ENCODE measurements around the gene MNAT1.
A peak's percentile ranks its signal among the peaks of the same experiment; 100 is the strongest.

MNAT1 gene

DNA sequence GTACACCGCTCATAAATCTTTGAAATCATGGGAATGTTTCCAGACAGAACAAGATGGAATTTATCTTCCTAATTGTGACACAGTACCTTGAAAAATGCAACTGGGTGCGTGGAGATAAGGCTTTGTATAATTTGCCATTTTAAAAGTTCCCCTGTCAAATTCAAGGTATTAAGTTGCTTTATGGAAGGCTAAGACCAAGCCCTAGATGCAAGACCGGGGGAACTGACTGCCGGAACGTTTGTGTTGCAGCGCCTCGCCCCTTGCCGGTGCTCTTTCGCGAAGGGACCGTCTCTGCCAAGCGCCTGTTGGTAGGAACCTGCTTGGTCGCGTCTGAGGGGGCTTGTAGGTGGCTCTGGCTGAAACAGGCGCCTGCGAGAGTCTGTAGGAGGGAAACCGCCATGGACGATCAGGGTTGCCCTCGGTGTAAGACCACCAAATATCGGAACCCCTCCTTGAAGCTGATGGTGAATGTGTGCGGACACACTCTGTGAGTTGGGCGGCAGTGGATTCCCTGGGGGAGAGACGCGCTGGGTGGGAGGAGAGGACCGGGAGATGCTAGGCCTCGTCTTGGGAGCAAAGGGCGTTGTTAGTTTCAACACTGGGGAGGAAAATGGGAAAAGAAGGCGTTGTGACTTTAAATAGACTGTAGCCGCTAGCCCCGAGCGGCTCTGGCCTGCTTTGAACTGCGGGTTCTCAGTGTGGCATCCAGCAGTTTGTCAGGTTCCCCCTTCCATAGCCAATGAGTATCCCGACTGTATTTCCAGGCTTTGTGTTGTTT is at the start of gene MNAT1:
Gene MNAT1, plus strand, starts transcription at position 297 of the 778 bp plus-strand sequence. Its CDS starts 102 bp downstream, at position 399.
- peaks cover 28% of the 10 kb centered on the region for H3K4me1 Mint-ChIP-seq
- ATAC-seq (replicated peaks; ENCODE audit: extremely low read depth, poor library complexity, severe bottlenecking) (peak; percentile 87), DNase-seq (ENCODE audit: low spot score in 2 of 2) (peak; percentile 63 to 68)
- H3K9me3 Mint-ChIP-seq = no peaks in the 10 kb centered on the region
- H3K27me3 Mint-ChIP-seq = peaks cover 17% of the 10 kb centered on the region
- H3K27ac Mint-ChIP-seq (ENCODE audit: low read depth) = peak within 1 kb of the TSS; percentile 98
- H3K4me3 Mint-ChIP-seq = peak within 1 kb of the TSS; percentile 100
- H3K36me3 Mint-ChIP-seq (ENCODE audit: insufficient read depth) = peaks cover 4% of the 10 kb centered on the region

DNA sequence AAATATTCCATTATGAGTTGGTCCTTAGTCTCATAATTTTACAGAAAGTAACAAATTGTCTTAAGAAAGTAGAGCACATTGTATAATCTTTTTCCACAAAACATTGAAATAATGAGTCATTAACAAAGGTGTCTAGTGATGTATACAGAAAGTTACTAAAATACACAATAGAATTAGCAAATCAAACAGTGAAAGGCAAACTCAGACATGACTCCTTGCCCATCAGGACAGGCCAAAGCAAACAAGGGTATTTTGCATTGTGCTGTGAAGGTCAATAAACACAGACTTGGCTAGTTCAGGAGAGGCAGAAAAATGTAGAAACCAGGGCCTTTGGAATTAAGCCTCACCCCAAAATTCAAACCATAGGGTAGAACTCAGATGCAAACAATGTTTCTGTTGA is 47.7 kb upstream of the MNAT1 start:
- H3K27ac Mint-ChIP-seq (ENCODE audit: low read depth) = no peak overlapping the region
- no peaks in the 10 kb centered on the region for H3K4me1 Mint-ChIP-seq
- ATAC-seq (replicated peaks; ENCODE audit: extremely low read depth, poor library complexity, severe bottlenecking) = no peak
- no peaks in the 10 kb centered on the region for H3K36me3 Mint-ChIP-seq (ENCODE audit: insufficient read depth)
- peaks cover 22% of the 10 kb centered on the region for H3K27me3 Mint-ChIP-seq
- H3K4me3 Mint-ChIP-seq = no peak overlapping the region
- no peaks in the 10 kb centered on the region for H3K9me3 Mint-ChIP-seq
- DNase-seq (ENCODE audit: low spot score in 2 of 2) = no peak

DNA sequence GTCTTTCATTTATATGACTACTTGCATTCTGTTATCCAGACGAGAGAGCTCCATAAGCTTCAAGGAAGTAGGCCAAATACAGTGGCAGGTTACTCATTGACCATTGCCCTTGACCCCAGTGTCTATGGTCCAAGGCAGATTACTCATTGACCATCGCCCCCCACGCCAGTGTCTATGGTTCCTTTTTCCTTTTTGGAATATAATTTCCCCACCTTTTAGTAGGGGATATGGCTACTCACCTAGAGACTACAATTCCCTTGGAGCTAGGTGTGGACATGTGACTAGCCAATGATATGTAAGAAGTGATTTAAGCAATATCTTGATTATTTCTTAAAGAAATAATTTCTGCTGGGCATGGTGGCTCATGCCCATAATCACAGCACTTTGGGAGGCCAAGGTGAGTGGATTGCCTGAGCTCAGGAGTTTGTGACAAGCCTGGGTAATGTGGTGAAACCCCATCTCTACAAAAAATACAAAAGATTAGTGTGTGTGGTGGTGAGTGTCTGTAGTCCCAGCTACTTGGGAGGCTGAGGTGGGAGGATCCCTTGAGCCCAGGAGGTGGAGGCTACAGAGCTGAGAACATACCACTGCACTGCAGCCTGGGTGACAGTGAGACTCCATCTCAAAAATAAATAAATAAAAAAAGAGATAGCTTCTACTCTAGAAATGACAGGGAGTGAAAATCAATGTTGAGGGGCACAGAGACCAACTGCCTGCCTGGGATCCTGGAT is 43.0 kb upstream of the MNAT1 start:
- no peak for ATAC-seq (replicated peaks; ENCODE audit: extremely low read depth, poor library complexity, severe bottlenecking)
- Mint-ChIP-seq H3K27ac (ENCODE audit: low read depth) (no peak overlapping the region), H3K9me3 (no peaks in the 10 kb centered on the region), H3K27me3 (peaks cover 39% of the 10 kb centered on the region), H3K36me3 (ENCODE audit: insufficient read depth) (no peaks in the 10 kb centered on the region), H3K4me1 (no peaks in the 10 kb centered on the region), H3K4me3 (no peak overlapping the region)
- no peak for DNase-seq (ENCODE audit: low spot score in 2 of 2)

DNA sequence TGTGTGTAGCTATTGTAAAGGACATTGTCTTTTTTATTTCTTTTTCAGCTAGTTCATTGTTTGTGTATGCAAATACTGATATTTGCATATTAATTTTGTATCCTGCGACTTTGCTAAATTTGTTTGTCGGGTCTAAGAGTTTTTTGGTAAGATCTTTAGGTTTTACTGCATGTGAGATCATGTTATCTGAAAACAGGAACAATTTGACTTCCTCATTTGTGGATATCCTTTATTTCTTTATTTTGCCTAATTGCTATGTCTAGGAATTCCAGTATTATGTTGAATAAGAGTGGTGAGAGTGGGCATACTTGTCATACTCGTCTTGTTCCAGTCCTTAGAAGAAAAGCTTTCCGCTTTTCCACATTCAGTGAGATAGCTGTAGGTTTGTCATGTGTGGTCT is 39.2 kb upstream of the MNAT1 start:
- Mint-ChIP-seq H3K4me1 (no peaks in the 10 kb centered on the region), H3K4me3 (no peak overlapping the region), H3K36me3 (ENCODE audit: insufficient read depth) (no peaks in the 10 kb centered on the region), H3K9me3 (peaks cover 3% of the 10 kb centered on the region), H3K27me3 (peaks cover 62% of the 10 kb centered on the region), H3K27ac (ENCODE audit: low read depth) (no peak overlapping the region)
- DNase-seq (ENCODE audit: low spot score in 2 of 2) = no peak
- ATAC-seq (replicated peaks; ENCODE audit: extremely low read depth, poor library complexity, severe bottlenecking) = no peak

DNA sequence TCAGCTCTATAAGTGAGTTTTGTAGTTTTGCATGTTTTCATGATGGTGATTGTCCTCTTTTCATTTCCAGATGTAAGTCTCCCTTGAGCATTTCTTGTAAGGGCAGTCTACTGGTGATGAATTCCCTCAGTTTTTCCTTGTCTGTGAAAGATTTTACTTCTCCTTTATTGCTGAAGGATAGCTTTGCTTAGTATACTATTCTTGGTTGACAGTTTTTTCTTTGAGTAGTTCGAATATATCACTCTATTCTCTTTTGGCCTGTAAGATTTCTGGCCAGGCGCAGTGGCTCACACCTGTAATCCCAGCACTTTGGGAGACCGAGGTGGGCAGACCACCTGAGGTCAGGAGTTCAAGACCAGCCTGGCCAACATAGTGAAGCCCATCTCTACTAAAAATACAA is 34.0 kb upstream of the MNAT1 start:
- DNase-seq (ENCODE audit: low spot score in 2 of 2) = no peak
- peaks cover 76% of the 10 kb centered on the region for H3K27me3 Mint-ChIP-seq
- no peaks in the 10 kb centered on the region for H3K36me3 Mint-ChIP-seq (ENCODE audit: insufficient read depth)
- H3K4me1 Mint-ChIP-seq = no peaks in the 10 kb centered on the region
- H3K4me3 Mint-ChIP-seq = no peak overlapping the region
- ATAC-seq (replicated peaks; ENCODE audit: extremely low read depth, poor library complexity, severe bottlenecking) = no peak
- H3K9me3 Mint-ChIP-seq = peaks cover 17% of the 10 kb centered on the region
- H3K27ac Mint-ChIP-seq (ENCODE audit: low read depth) = no peak overlapping the region

DNA sequence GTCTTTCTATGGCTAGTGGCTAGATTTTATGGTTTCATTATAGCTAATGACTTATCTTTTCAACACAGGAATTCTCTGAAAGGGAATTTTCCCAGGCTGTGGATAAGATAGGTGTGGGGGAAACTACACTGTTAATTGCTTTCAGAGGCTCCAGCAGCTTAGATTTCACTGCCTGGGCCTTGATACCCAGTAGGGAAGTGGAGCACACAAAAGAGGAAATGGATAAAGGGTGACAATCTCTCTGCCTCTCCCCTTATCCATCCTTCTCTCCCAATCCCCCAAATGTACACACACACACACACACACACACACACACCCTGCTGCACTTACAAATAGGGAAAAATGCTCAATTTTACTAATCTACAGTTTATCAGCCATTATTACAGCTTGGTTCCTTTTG is 29.5 kb upstream of the MNAT1 start:
- Mint-ChIP-seq H3K4me1 (no peaks in the 10 kb centered on the region), H3K27me3 (peaks cover 54% of the 10 kb centered on the region), H3K4me3 (no peak overlapping the region), H3K9me3 (peaks cover 17% of the 10 kb centered on the region), H3K36me3 (ENCODE audit: insufficient read depth) (no peaks in the 10 kb centered on the region), H3K27ac (ENCODE audit: low read depth) (no peak overlapping the region)
- DNase-seq (ENCODE audit: low spot score in 2 of 2) (no peak), ATAC-seq (replicated peaks; ENCODE audit: extremely low read depth, poor library complexity, severe bottlenecking) (no peak)

DNA sequence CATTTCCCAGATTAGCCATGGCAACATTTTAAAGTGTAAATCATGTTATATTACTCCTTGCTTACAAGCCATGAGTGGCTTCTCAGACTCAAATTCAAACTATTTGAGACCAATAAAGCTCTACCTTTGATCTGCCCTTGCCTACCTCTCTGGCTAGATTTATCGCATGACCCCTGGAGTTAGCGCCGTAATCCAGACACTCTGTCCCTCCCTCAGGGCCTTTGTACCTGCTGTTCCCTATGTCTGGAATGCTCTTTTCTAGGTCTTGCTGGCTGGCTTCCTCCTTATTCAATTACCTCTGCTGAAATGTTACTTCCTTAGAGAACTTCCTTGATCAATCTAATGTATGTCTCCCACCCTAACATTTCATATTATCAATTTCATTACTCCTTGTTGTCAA is 26.7 kb upstream of the MNAT1 start:
- Mint-ChIP-seq H3K36me3 (ENCODE audit: insufficient read depth) (no peaks in the 10 kb centered on the region), H3K27ac (ENCODE audit: low read depth) (no peak overlapping the region)

DNA sequence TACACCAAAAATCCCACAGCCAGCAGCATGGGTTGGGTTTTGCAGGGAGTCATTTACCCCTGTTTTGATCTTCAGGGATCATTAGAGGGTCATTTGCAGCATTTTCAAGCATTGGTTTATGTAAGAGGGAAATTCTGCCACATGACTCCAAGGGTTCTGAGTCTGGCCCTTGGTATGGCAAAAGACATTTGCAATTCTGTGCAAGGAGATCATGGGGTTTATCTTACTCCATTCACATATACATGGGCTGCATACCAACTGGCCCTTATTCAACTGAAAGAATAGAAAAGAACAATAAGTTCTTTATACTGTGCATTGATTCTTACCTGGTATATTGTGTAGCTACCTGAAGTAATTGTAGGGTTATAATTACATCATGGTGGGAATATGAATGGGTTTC is 24.1 kb upstream of the MNAT1 start:
- Mint-ChIP-seq H3K9me3 (no peaks in the 10 kb centered on the region), H3K27ac (ENCODE audit: low read depth) (no peak overlapping the region), H3K27me3 (peaks cover 21% of the 10 kb centered on the region), H3K4me3 (no peak overlapping the region), H3K4me1 (no peaks in the 10 kb centered on the region), H3K36me3 (ENCODE audit: insufficient read depth) (no peaks in the 10 kb centered on the region)
- DNase-seq (ENCODE audit: low spot score in 2 of 2) (no peak), ATAC-seq (replicated peaks; ENCODE audit: extremely low read depth, poor library complexity, severe bottlenecking) (no peak)

More for the DNA sequence above, 26.7 kb upstream of the MNAT1 start:
- H3K4me1 Mint-ChIP-seq = no peaks in the 10 kb centered on the region
- peaks cover 34% of the 10 kb centered on the region for H3K27me3 Mint-ChIP-seq
- H3K9me3 Mint-ChIP-seq = no peaks in the 10 kb centered on the region
- no peak overlapping the region for H3K4me3 Mint-ChIP-seq
- no peak for DNase-seq (ENCODE audit: low spot score in 2 of 2)
- no peak for ATAC-seq (replicated peaks; ENCODE audit: extremely low read depth, poor library complexity, severe bottlenecking)

DNA sequence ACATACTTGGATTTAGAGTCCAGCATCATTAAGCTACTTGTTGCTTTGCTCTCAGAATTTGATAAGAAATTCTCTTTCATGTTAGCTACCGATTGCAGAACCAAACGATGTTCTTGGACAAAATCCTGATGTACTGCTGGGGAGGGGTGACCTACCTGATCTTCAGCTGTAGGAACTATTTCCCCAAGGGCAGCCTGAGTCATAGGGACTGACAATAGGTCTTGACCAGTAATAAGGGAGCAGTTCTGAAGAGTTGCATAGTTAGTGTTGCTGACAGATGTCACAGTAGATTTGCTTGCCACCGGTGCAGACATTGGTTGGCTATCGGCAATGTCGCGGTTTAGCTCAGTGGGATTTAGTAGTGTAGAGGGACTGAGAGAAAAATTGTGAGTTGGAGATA is 21.0 kb upstream of the MNAT1 start:
- no peaks in the 10 kb centered on the region for H3K4me1 Mint-ChIP-seq
- DNase-seq (ENCODE audit: low spot score in 2 of 2) (no peak), ATAC-seq (replicated peaks; ENCODE audit: extremely low read depth, poor library complexity, severe bottlenecking) (no peak)
- peaks cover 7% of the 10 kb centered on the region for H3K27me3 Mint-ChIP-seq
- H3K4me3 Mint-ChIP-seq = no peak overlapping the region
- no peaks in the 10 kb centered on the region for H3K9me3 Mint-ChIP-seq
- H3K27ac Mint-ChIP-seq (ENCODE audit: low read depth) = no peak overlapping the region
- H3K36me3 Mint-ChIP-seq (ENCODE audit: insufficient read depth) = peaks cover 1% of the 10 kb centered on the region

DNA sequence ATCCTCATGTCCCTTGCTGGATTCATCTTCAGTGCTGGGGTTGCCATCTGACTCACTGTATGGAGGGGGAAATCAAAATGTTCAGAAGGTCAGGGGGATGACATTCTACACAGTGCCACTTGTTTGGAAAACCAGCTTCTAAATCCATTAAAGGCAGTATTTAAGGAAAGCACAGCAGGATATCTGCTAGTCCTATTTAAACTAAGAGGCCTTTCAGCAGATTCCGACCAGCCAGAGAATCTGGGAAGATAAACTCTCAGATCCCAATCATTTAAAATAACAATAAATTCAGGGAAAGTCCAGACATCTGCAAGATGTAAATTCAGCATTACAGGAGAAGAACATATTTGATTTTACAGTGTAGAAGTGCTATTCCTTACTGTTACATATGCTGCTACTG is 14.2 kb upstream of the MNAT1 start:
- ATAC-seq (replicated peaks; ENCODE audit: extremely low read depth, poor library complexity, severe bottlenecking) (no peak), DNase-seq (ENCODE audit: low spot score in 2 of 2) (no peak)
- peaks cover 75% of the 10 kb centered on the region for H3K27me3 Mint-ChIP-seq
- no peak overlapping the region for H3K27ac Mint-ChIP-seq (ENCODE audit: low read depth)
- H3K4me3 Mint-ChIP-seq = peak overlapping the region; percentile 82
- peaks cover 16% of the 10 kb centered on the region for H3K4me1 Mint-ChIP-seq
- peaks cover 10% of the 10 kb centered on the region for H3K36me3 Mint-ChIP-seq (ENCODE audit: insufficient read depth)
- H3K9me3 Mint-ChIP-seq = no peaks in the 10 kb centered on the region

DNA sequence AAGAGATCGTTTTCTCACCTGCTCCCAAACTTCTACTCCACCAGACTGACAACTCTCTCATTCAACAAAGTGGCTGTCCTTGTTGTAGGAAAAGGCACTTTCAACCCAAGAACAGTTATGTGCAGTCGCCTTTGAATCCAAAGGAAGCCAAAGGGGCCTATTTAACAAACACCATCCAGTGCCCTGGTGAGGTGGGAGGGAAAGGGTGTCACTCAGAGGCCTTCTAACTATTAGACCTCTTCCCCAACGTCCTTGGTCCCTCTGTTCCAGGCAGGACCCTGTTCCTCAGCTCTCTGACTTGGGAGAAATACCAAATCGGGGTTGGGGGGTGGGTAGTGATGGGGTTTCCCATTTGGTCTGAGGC is 13.6 kb upstream of the MNAT1 start:
- H3K36me3 Mint-ChIP-seq (ENCODE audit: insufficient read depth) = peaks cover 10% of the 10 kb centered on the region
- H3K4me1 Mint-ChIP-seq = peaks cover 16% of the 10 kb centered on the region
- peaks cover 79% of the 10 kb centered on the region for H3K27me3 Mint-ChIP-seq
- DNase-seq (ENCODE audit: low spot score in 2 of 2) = no peak
- peak overlapping the region; percentile 82 for H3K4me3 Mint-ChIP-seq
- no peak overlapping the region for H3K27ac Mint-ChIP-seq (ENCODE audit: low read depth)
- no peak for ATAC-seq (replicated peaks; ENCODE audit: extremely low read depth, poor library complexity, severe bottlenecking)
- H3K9me3 Mint-ChIP-seq = no peaks in the 10 kb centered on the region

DNA sequence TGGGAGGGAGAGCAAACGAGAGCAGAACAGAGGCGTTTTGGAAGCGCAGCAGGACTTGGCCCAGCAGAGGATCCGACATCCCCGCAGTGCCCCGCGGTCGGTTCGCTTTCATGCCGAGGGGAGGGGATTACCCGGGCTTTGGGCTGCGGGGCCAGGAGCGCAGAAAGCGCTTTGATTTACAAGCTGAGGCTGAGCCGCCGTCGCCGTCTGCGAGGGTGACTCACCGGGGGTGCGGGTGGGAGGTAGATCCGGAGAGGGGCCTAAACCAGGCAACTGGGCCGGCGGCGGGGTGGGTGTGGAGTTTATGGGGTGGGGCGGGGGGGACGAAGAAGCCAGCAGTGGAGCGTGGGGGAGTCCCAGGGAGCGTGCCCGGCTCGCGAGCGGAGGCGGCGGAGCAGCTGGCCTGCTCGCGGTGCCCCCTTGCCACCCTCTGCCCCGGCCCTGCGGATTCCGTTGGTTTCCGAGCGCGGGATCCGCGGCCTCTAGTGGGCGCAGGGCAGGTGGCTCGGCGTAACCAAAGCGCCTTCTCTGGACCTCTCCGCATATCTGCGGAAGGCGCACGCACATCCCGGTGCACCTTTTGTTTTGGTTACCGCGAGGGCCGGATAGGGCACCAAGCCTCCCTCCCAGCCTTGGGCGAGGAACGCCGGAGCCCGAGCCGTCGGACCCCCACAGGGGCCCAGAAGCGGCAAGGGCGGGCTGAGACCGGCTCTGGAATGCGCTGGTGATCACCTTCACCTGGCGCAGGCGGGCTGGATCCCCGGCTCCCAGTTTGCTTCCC is 13.0 kb upstream of the MNAT1 start:
- H3K9me3 Mint-ChIP-seq = no peaks in the 10 kb centered on the region
- peaks cover 81% of the 10 kb centered on the region for H3K27me3 Mint-ChIP-seq
- ATAC-seq (replicated peaks; ENCODE audit: extremely low read depth, poor library complexity, severe bottlenecking) (peak; percentile 44), DNase-seq (ENCODE audit: low spot score in 2 of 2) (no peak)
- H3K36me3 Mint-ChIP-seq (ENCODE audit: insufficient read depth) = peaks cover 9% of the 10 kb centered on the region
- peaks cover 16% of the 10 kb centered on the region for H3K4me1 Mint-ChIP-seq
- no peak overlapping the region for H3K27ac Mint-ChIP-seq (ENCODE audit: low read depth)
- H3K4me3 Mint-ChIP-seq = peak overlapping the region; percentile 82

DNA sequence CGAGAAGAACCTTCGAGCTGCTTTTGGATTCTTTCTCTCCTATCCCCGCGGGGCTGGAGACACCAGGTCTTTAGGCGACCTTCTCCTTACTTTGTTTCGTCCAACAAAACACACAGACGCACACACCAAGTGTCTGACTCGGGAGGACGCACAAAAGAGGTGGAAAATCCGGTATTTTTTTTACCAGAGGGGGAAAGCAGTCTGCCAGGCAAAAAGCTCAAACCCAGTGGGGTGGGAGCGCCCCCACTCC is 12.5 kb upstream of the MNAT1 start:
- peak; percentile 14 for ATAC-seq (replicated peaks; ENCODE audit: extremely low read depth, poor library complexity, severe bottlenecking)
- H3K36me3 Mint-ChIP-seq (ENCODE audit: insufficient read depth) = peaks cover 9% of the 10 kb centered on the region
- H3K27ac Mint-ChIP-seq (ENCODE audit: low read depth) = no peak overlapping the region

More for the DNA sequence above, 12.5 kb upstream of the MNAT1 start:
- Mint-ChIP-seq H3K9me3 (no peaks in the 10 kb centered on the region), H3K4me3 (peak overlapping the region; percentile 82), H3K27me3 (peaks cover 86% of the 10 kb centered on the region), H3K4me1 (peaks cover 16% of the 10 kb centered on the region)
- DNase-seq (ENCODE audit: low spot score in 2 of 2) = no peak

Data from central memory CD8-positive, alpha-beta T cell (primary cell).